HepG2 (cell line): ENCODE data around the gene C11orf24. TPM values are rescaled to one million over a fixed set of nuclear protein-coding genes. Genes with fewer than 3 reads are reported as not detected.

Experiments used
- AGO2 ChIP-seq: fragments of 200-400 bp; formaldehyde crosslinking; optimal IDR thresholded peaks from 2 replicates; pipeline ENCODE3; 2017; ENCODE audit warnings: mild to moderate bottlenecking, low read depth, low read length, moderate library complexity
- ATF7 ChIP-seq, 2 experiments: fragments of 450-650 bp in 1 of 2; sonication (generic) in 1 of 2; formaldehyde crosslinking in 1 of 2; IDR thresholded peaks; 2 replicates each; pipeline versions ENCODE4 v1.4.0 to v1.6.1; 2016 to 2020; ENCODE audit warnings: antibody characterized with exemption in 1 of 2, mild to moderate bottlenecking in 1 of 2, missing genetic modification reagents in 1 of 2
- EP300 ChIP-seq, 3 experiments: sonication (generic) in 1 of 3; formaldehyde crosslinking in 1 of 3; IDR thresholded peaks; 2 replicates each; pipeline versions ENCODE4 v1.5.1 to v1.6.1; 2011 to 2020; ENCODE audit warnings: low read depth in 2 of 3, low read length in 2 of 3, borderline replicate concordance in 1 of 3, improper control_type of control experiment in 1 of 3, mild to moderate bottlenecking in 1 of 3, missing genetic modification reagents in 1 of 3, moderate library complexity in 1 of 3
- FOSL1 ChIP-seq: sonication (generic); formaldehyde crosslinking; IDR thresholded peaks from 2 replicates; pipeline ENCODE4 v1.9.0; 2021; ENCODE audit warnings: missing genetic modification reagents, borderline replicate concordance
- GLI4 ChIP-seq: sonication (generic); formaldehyde crosslinking; IDR thresholded peaks from 2 replicates; pipeline ENCODE4 v1.5.1; 2020; ENCODE audit warnings: missing genetic modification reagents, mild to moderate bottlenecking, moderate library complexity, borderline replicate concordance
- JARID2 ChIP-seq: sonication (generic); formaldehyde crosslinking; IDR thresholded peaks from 2 replicates; pipeline ENCODE4 v1.8.1; 2023; ENCODE audit warnings: missing genetic modification reagents, inconsistent platforms; ENCODE audit not compliant: insufficient replicate concordance
- MIER3 ChIP-seq: IDR thresholded peaks from 2 replicates; pipeline ENCODE4 v1.6.1; 2016; ENCODE audit warnings: missing compliant biosample characterization, borderline replicate concordance
- NAIF1 ChIP-seq: sonication (generic); formaldehyde crosslinking; IDR thresholded peaks from 2 replicates; pipeline ENCODE4 v1.5.0; 2020; ENCODE audit warnings: mild to moderate bottlenecking, missing genetic modification reagents, borderline replicate concordance
- NR2F6 ChIP-seq, 2 experiments: IDR thresholded peaks; 2 replicates each; pipeline ENCODE4 v1.6.1; 2016; ENCODE audit warnings: antibody characterized with exemption in 1 of 2, mild to moderate bottlenecking in 1 of 2
- PLRG1 ChIP-seq: fragments of 450-650 bp; conservative IDR thresholded peaks from 2 replicates; pipeline ENCODE4 v1.6.1; 2016
- SAP130 ChIP-seq: IDR thresholded peaks from 2 replicates; pipeline ENCODE4 v1.6.1; 2016; ENCODE audit warnings: low read depth
- TAF15 ChIP-seq: fragments of 200-400 bp; formaldehyde crosslinking; IDR thresholded peaks from one replicate; pipeline ENCODE4 v1.6.1; 2018; ENCODE audit warnings: mild to moderate bottlenecking, low read depth, low read length; ENCODE audit not compliant: poor library complexity, severe bottlenecking
- TCF7 ChIP-seq: sonication (generic); IDR thresholded peaks from 2 replicates; pipeline ENCODE4 v1.6.1; 2016; ENCODE audit warnings: antibody characterized with exemption, low read depth
- XBP1 ChIP-seq: sonication (generic); formaldehyde crosslinking; IDR thresholded peaks from 2 replicates; pipeline ENCODE4 v1.5.0; 2020; ENCODE audit warnings: missing genetic modification reagents
- ZBTB1 ChIP-seq: sonication (generic); formaldehyde crosslinking; IDR thresholded peaks from 2 replicates; pipeline ENCODE4 v1.4.0; 2020; ENCODE audit warnings: missing genetic modification reagents, borderline replicate concordance
- ZBTB8A ChIP-seq: sonication (generic); formaldehyde crosslinking; IDR thresholded peaks from 2 replicates; pipeline ENCODE4 v1.4.0; 2020; ENCODE audit warnings: mild to moderate bottlenecking, low read depth, missing genetic modification reagents, borderline replicate concordance
- ZFAT ChIP-seq: sonication (generic); formaldehyde crosslinking; conservative IDR thresholded peaks from 2 replicates; pipeline ENCODE4 v1.8.1; 2023; ENCODE audit warnings: missing genetic modification reagents, inconsistent platforms
- ZFP37 ChIP-seq: sonication (generic); formaldehyde crosslinking; IDR thresholded peaks from 2 replicates; pipeline ENCODE4 v1.4.0; 2020; ENCODE audit warnings: missing genetic modification reagents, borderline replicate concordance
- ZNF317 ChIP-seq: sonication (generic); formaldehyde crosslinking; IDR thresholded peaks from 2 replicates; pipeline ENCODE4 v1.5.0; 2020; ENCODE audit warnings: mild to moderate bottlenecking, missing genetic modification reagents
- ZNF629 ChIP-seq: sonication (generic); formaldehyde crosslinking; conservative IDR thresholded peaks from 2 replicates; pipeline ENCODE4 v1.5.0; 2020; ENCODE audit warnings: missing genetic modification reagents
- ZSCAN25 ChIP-seq: sonication (generic); formaldehyde crosslinking; IDR thresholded peaks from 2 replicates; pipeline ENCODE4 v1.8.0; 2022; ENCODE audit warnings: mild to moderate bottlenecking, missing genetic modification reagents
- polyA plus RNA-seq, 8 experiments: library from polyadenylated mRNA; depleted of rRNA in 3 of 8; stranded (reverse) in 7 of 8; unstranded in 1 of 8; fragments of >200 nt; fragmentation: Illumina TruSeq in 4 of 8; extraction: Trizol in 4 of 8; gene quantifications; 2 replicates each; pipeline versions ENCODE4 v1.2.1 to v1.2.3, GENCODE V29; 2011 to 2016; ENCODE audit warnings: low read depth in 4 of 8, missing spikeins in 1 of 8, mixed read lengths in 1 of 8; ENCODE audit not compliant: insufficient read depth in 1 of 8
- total RNA-seq, 5 experiments: library from RNA; depleted of rRNA; stranded (reverse); fragments of >200 nt; fragmentation: Illumina TruSeq; extraction: Trizol; gene quantifications; 2 replicates each; pipeline ENCODE4 v1.2.3, GENCODE V29; 2016; ENCODE audit warnings: low read depth in 1 of 5
- TF ChIP-seq, protein P1 (sequence below): sonication (generic); formaldehyde crosslinking; IDR thresholded peaks from 2 replicates; pipeline ENCODE4 v1.4.0; 2020; ENCODE audit warnings: missing genetic modification reagents
- TF ChIP-seq, protein P2 (sequence below): sonication (generic); formaldehyde crosslinking; IDR thresholded peaks from 2 replicates; pipeline ENCODE4 v1.4.0; 2020; ENCODE audit warnings: mild to moderate bottlenecking, missing genetic modification reagents
- TF ChIP-seq, protein P3 (sequence below): sonication (generic); formaldehyde crosslinking; IDR thresholded peaks from 2 replicates; pipeline ENCODE4 v1.4.0; 2020; ENCODE audit warnings: low read depth, mild to moderate bottlenecking, missing genetic modification reagents
- TF ChIP-seq, protein P4 (sequence below): sonication (generic); formaldehyde crosslinking; IDR thresholded peaks from 2 replicates; pipeline ENCODE4 v1.4.0; 2020; ENCODE audit warnings: missing genetic modification reagents, mild to moderate bottlenecking, borderline replicate concordance

C11orf24 gene
- total and polyA plus RNA-seq, 2 of the 13 experiments (the other 11 are each of a cell fraction or from before 2014, with no cell fraction given), result 52.9 to 55.5 TPM

DNA sequence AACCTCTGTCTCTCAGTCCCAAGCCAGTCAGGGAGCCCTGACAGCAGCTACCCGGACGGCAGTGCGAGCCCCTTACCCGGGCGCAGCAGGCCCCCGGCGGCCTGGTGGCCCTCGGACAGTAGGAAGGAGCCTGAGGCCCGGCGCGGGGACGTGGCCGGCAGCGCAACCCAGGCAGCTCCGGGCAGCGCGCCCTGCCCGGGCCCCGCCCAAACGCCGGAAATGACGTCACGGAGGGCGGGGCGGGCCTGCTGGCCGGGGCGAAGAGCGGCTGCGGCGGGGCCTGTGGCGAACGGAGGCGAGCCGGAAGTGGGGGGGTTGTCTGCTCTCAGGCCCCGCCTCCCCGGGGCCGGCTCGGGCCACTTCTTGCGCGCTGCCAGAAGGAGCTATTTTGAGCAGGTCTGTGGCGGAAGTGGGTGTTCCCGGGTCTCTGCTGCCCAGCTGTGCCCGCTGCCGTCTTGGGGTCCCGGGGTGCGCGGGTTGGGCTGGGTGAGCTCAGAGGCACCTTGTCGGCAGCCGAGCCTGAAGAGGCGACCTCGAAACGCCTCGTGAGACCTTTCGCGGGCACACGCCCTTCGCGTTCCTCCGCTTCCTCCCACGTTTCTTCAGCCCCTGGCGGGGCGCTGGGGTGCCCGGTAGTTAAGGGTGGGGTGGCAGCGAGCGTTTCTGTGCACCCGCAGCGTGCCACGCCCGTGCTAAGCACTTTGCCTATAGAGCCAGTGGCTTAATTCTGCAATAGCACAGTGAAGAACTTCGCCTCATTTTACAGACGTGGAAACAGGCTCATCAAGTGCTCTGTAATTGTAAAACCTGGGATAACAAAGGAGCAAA lies at the start of gene C11orf24 (continued):
- TF ChIP-seq, protein P1, sequence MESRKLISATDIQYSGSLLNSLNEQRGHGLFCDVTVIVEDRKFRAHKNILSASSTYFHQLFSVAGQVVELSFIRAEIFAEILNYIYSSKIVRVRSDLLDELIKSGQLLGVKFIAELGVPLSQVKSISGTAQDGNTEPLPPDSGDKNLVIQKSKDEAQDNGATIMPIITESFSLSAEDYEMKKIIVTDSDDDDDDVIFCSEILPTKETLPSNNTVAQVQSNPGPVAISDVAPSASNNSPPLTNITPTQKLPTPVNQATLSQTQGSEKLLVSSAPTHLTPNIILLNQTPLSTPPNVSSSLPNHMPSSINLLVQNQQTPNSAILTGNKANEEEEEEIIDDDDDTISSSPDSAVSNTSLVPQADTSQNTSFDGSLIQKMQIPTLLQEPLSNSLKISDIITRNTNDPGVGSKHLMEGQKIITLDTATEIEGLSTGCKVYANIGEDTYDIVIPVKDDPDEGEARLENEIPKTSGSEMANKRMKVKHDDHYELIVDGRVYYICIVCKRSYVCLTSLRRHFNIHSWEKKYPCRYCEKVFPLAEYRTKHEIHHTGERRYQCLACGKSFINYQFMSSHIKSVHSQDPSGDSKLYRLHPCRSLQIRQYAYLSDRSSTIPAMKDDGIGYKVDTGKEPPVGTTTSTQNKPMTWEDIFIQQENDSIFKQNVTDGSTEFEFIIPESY (CRISPR knock-in tag), result no peak
- TF ChIP-seq ZNF317 (CRISPR knock-in tag) (no peak), ZSCAN25 (no peak), TCF7 (no peak), ZBTB8A (CRISPR knock-in tag) (no peak), ZBTB1 (CRISPR knock-in tag) (no peak), ATF7 (IDR thresholded peaks at IDR 0.05) (peak; percentile 96), ATF7 (CRISPR knock-in tag; IDR thresholded peaks at IDR 0.05) (peak; percentile 96), FOSL1 (CRISPR knock-in tag) (no peak), MIER3 (CRISPR knock-in tag) (no peak), NAIF1 (CRISPR knock-in tag) (0 out of 2 replicates have a peak, but pooled peaks have one; percentile 27), ZNF629 (0 out of 2 replicates have a peak, but pooled peaks have one; percentile 7), XBP1 (no peak), PLRG1 (no peak), TAF15 (peak; percentile 63), NR2F6 (IDR thresholded peaks at IDR 0.05) (no peak), NR2F6 (CRISPR knock-in tag; IDR thresholded peaks at IDR 0.05) (no peak), GLI4 (no peak), ZFP37 (CRISPR knock-in tag) (no peak; the same call in 1 of the 2 replicates), EP300 (IDR thresholded peaks at IDR 0.05; ENCODE audit: low read depth in 2 of 2, low read length in 2 of 2) (0 out of 4 replicates have a peak, but pooled peaks have one; percentile 12 to 24), EP300 (CRISPR knock-in tag; IDR thresholded peaks at IDR 0.05; ENCODE audit: borderline replicate concordance) (no peak; the same call in 1 of the 2 replicates), AGO2 (peak; percentile 71), SAP130 (CRISPR knock-in tag) (peak; percentile 95), ZFAT (no peak), JARID2 (CRISPR knock-in tag) (no peak)
- TF ChIP-seq, protein P2, sequence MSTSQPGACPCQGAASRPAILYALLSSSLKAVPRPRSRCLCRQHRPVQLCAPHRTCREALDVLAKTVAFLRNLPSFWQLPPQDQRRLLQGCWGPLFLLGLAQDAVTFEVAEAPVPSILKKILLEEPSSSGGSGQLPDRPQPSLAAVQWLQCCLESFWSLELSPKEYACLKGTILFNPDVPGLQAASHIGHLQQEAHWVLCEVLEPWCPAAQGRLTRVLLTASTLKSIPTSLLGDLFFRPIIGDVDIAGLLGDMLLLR (CRISPR knock-in tag), result no peak; the same call in 1 of the 2 replicates
- TF ChIP-seq, protein P3, sequence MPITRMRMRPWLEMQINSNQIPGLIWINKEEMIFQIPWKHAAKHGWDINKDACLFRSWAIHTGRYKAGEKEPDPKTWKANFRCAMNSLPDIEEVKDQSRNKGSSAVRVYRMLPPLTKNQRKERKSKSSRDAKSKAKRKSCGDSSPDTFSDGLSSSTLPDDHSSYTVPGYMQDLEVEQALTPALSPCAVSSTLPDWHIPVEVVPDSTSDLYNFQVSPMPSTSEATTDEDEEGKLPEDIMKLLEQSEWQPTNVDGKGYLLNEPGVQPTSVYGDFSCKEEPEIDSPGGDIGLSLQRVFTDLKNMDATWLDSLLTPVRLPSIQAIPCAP (CRISPR knock-in tag), result no peak
- TF ChIP-seq, protein P4, sequence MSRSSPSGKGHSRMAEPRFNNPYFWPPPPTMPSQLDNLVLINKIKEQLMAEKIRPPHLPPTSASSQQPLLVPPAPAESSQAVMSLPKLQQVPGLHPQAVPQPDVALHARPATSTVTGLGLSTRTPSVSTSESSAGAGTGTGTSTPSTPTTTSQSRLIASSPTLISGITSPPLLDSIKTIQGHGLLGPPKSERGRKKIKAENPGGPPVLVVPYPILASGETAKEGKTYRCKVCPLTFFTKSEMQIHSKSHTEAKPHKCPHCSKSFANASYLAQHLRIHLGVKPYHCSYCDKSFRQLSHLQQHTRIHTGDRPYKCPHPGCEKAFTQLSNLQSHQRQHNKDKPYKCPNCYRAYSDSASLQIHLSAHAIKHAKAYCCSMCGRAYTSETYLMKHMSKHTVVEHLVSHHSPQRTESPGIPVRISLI (CRISPR knock-in tag), result peak; percentile 50; the same call in 1 of the 2 replicates
